Adrenal gland (tissue), 5 donors: ENCODE measurements around the gene ATRIP.

ENCODE experiments used
- POLR2A ChIP-seq, 2 donors: fragments of 450-650 bp; IDR thresholded peaks; one replicate each; pipeline ENCODE4 v1.6.1; 2017; ENCODE audit warnings: antibody characterized with exemption in 2 of 2, mild to moderate bottlenecking in 2 of 2, moderate library complexity in 1 of 2
- TF ChIP-seq, protein P1 (sequence below), 6 experiments: fragments of 450-650 bp in 4 of 6; fragments of 200-600 bp in 2 of 6; sonication (generic) in 1 of 6; IDR thresholded peaks; 1 replicate in 5 of 6; 2 replicates in 1 of 6; pipeline versions ENCODE4 v1.5.1 to v1.8.0; 2016 to 2021; ENCODE audit warnings: antibody characterized with exemption in 6 of 6, mild to moderate bottlenecking in 2 of 6, moderate library complexity in 1 of 6
- donor health status: DM: no; HTN: no; CAD: no.

DNA sequence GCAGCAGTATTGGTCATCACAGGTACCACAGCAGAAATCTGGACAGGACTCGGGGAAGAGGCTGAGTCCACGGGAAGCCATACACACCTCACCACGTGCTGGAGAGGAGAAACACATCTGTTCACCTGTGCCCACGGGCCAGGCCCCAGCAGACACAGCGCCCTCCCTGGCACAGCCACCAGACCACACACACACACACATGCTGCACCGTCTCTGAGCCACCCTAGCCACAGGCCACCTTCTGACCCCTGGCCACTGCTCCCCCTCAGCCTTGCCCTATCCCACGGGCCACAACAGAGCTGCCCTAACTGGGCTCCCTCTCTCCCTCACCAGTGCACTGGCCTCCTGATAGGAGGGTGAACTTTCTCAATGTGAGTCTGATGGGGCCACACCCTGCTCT, 54.7 kb downstream of the ATRIP start:
- no peak for TF ChIP-seq POLR2A (IDR thresholded peaks at IDR 0.05)
- TF ChIP-seq, protein P1, sequence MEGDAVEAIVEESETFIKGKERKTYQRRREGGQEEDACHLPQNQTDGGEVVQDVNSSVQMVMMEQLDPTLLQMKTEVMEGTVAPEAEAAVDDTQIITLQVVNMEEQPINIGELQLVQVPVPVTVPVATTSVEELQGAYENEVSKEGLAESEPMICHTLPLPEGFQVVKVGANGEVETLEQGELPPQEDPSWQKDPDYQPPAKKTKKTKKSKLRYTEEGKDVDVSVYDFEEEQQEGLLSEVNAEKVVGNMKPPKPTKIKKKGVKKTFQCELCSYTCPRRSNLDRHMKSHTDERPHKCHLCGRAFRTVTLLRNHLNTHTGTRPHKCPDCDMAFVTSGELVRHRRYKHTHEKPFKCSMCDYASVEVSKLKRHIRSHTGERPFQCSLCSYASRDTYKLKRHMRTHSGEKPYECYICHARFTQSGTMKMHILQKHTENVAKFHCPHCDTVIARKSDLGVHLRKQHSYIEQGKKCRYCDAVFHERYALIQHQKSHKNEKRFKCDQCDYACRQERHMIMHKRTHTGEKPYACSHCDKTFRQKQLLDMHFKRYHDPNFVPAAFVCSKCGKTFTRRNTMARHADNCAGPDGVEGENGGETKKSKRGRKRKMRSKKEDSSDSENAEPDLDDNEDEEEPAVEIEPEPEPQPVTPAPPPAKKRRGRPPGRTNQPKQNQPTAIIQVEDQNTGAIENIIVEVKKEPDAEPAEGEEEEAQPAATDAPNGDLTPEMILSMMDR (IDR thresholded peaks at IDR 0.05) = no peak
